COLO829 (cell line): ENCODE results near the gene TAS2R14.

ENCODE experiments used
- DNase-seq: peaks from one replicate; pipeline ENCODE4 v3.0.0; 2012; ENCODE audit warnings: low spot score

Gene TAS2R14, protein sequence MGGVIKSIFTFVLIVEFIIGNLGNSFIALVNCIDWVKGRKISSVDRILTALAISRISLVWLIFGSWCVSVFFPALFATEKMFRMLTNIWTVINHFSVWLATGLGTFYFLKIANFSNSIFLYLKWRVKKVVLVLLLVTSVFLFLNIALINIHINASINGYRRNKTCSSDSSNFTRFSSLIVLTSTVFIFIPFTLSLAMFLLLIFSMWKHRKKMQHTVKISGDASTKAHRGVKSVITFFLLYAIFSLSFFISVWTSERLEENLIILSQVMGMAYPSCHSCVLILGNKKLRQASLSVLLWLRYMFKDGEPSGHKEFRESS

DNA sequence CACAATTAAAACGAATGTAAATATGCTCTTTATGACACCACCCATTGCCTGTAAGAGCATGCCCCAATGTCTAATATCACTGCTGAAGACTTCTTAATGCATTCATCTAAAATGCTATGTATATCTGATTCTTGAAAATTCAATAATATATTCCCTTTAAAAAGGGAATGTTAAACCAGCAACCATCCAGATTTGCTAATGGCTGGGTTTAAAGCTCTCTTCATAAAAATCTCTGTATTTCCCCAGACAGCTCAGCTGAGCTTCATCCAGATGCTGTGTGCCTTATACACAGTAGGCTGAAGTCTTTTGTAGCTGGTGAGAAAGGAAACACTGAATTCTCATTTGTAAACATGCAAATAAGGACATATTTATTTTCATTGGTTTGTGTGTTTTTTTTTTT is at the start of gene TAS2R14:
Gene TAS2R14, minus strand, starts transcription at position 101 of the 400 bp plus-strand sequence. Its CDS starts 56 bp downstream, at position 45.
- DNase-seq, result no peak

- DNase-seq, result no peak
Measured at GRCh38 chr12:10986812-10987211, 47.7 kb upstream of the TAS2R14 start, which contains the start of gene TAS2R50. Gene TAS2R50, minus strand, starts transcription at chr12:10986912. Its CDS starts 52 bp downstream, at chr12:10986860.

- DNase-seq, result no peak
Measured at GRCh38 chr12:10982244-10982643, 43.2 kb upstream of the TAS2R14 start.

DNA sequence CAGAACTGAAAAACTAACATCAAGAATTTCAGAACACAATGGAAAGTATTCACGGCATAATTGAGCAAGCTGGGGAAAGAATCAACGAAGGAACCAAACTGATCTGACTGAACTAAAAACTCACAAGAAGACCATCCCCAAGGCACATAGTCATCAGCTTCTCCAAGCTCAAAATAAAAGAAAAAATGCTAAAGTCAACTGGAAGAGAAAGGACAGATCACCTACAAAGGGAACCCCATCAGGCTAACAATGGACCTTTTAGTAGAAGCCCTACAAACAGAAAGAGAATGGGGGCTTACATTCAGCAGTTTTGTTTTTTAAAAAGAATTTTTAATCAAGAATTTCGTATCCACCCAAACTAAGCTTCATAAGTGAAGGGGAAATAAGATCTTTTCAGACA is 35.9 kb upstream of the TAS2R14 start:
- DNase-seq, result no peak

DNA sequence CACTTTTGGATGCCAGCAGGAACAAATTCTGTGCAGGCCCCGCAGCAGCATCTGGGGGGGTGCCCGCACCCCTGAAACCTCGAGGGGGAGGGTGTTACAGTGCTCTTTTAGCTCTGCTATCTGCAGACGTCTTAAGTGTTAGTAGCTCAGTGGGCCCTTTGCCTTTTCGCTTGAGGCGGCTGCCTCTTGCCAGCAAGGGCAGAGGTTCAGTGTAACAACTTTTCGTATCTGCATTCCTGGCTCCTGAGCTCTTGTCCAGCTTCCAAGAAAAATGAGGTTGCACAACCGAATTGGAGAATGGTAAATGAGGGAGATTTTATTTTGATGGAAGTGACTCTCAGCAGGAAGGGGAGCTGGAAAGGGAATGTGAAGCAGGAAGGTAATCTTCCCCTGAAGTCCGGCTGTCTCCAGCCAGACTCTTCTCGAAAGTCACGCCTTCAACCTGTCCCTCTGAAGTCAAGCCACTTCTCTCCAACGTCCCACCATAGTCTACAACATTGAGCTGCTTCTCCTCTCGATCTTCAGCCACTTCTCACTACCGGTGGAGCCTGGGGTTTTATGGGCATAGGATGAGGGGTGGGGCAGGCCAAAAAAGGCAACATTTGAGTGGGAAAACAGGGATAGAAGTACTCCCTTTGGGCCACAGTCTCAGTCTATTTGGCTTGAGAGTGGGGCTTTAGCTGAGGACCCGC is 29.8 kb upstream of the TAS2R14 start:
- no peak for DNase-seq

- DNase-seq, result peak; percentile 52
Measured at GRCh38 chr12:10967409-10967808, 28.3 kb upstream of the TAS2R14 start.

DNA sequence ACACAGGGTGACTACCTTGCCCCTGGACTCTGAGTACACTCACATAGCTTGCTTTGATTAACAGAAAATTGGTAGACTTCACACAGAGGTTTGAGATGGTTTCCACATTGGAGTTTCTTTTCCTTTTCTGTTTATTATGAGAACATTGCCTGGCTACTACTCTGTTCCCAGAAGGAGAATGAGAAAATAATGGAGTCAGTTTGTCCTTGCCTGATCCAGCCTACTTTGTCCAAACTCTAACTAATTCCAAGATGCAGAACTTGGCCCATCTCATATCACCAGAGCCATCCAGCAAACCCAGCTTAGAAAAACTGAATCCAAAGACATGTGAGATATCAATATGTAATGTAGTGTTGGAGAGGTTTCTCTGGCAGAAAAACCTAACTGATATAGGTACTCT is 27.3 kb upstream of the TAS2R14 start:
- DNase-seq, result no peak

GRCh38 chr12:10965476-10965875 is 26.4 kb upstream of the TAS2R14 start:
- DNase-seq, result no peak

DNA sequence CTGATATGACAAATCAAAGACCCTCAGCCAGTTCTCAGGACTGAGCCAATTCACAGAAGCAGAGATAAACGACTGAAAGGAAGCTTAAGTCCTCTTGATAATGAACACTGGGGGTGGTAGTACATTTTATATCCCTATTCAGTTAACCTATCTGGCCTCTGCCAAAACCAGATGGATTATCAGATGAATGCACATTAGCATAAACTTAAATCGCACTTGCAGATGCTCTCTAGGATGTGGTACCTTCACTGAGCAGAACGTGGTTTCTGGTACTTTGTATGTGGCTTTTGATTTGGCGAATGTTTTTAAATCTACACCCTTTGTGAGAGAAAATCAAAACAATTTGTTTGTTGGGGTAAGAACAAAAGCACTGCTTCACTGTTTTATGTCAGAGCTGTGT is 21.1 kb upstream of the TAS2R14 start:
- DNase-seq, result no peak

- DNase-seq, result no peak
Measured at GRCh38 chr12:10959804-10960203, 20.7 kb upstream of the TAS2R14 start.

DNA sequence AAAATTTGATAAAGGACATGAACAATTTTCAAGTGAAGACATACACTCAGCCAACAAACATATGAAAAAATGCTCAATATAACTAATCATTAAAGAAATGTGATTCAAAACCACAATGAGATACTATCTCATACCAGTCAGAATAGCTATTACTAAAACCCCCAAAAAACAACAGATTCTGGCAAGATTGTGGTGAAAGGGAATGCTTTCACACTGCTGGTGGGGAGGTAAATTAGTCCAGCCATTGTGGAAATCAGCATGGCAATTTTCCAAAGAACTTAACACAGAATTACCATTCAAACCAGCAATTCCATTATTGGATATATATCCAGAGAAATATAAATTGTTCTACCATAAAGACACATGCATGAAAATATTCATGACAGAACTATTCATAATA is 18.7 kb upstream of the TAS2R14 start:
- no peak for DNase-seq

DNA sequence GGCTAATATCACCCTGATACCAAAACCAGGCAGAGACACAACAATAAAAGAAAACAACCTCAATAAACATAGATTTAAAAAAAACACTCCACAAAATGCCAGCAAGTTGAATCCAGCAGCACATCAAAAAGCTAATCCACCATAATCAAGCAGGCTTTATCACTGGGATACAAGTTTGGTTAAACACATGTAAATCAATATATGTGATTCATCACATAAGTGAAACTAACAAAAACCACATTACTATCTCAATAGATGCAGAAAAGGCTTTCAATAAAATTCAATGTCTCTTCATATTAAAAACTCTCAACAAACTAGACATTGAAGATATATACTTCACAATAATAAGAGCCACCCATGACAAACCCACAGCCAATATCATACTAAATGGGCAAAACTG is 17.0 kb upstream of the TAS2R14 start:
- DNase-seq, result no peak

GRCh38 chr12:10952645-10953044 is 13.6 kb upstream of the TAS2R14 start:
- no peak for DNase-seq

DNA sequence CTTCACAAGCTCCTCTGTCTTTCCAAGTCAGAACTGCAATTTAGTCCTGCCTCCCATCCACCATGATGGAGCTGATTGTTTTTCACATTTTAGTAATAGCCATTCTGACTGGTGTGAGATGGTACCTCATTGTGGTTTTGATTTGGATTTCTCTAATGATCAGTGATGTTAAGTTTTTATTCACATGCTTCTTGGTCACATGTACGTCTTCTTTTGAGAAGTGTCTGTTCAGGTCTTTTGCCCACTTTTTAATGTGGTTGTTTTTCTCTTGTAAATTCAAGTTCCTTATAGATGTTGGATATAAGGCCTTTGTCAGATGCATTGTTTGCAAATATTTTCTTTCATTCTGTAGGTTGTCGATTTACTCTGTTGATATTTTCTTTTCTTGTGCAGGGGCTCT is 4.1 kb upstream of the TAS2R14 start:
- no peak for DNase-seq

DNA sequence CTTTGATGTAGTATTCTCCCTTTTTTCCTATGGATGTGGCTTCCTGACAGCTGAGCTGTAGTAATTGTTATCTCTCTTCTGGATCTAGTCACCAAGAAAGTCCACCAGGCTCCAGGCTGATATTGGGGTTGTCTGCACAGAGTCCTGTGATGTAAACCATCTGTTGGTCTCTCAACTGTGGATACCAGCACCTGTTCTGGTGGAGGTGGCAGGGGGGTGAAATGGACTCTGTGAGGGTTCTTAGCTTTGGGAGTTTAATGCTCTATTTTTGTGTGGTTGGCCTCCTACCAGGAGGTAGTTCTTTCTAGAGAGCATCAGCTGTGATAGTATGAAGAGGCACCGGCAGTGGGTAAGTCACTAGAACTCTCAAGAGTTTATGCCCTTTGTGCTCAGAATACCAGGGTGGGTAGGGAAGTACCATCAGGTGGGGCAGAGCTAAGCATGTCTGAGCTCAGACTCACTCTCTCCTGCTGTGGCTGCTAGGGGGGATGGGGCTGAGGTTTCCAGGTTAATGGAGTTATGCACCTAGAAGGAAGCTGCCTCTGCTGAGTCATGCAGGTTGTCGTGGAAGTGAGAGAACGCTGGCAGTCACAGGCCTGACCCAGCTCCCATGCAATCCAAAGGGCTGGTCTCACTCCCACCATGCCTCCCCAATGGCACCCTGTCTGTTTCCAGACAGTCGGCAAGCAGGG is 3.0 kb upstream of the TAS2R14 start:
- no peak for DNase-seq

- DNase-seq, result no peak
Measured at GRCh38 chr12:10941369-10941768, 2.3 kb upstream of the TAS2R14 start.

DNA sequence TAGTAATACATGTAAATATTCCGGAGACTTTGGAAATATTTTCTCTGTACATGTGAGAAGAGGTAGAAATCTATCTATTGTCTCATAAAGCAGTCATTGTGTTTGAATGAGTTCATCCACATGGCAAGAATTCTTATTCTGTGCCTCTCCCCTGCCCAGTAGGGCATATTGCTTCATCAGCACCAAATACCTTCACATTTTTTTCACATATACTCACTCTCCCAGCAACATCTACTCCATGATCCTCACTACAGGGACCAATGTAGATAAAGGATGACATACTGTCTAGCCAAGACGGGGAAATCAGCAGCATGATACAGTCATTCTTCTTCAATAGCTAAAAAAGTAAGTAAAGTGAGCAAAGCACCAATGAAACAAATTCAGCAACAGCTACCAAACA is 1.3 kb upstream of the TAS2R14 start:
- DNase-seq, result no peak

DNA sequence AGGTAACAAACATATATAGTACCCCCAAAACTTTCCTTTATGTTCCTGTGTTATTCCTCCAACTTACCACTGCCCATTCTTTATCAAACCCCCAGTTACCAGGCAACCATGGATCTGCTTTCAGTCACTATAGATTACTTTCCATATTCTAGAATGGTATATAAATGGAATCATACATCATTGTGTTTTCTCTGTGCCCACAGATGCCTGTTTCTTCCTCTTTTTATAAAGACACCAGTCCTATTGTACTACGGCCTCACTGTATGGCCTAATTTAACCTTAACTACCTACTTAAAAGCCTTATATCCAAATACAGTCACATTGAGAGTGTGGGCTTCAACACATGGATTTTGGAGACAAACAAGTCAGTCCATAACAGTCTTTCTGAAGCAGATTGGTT is 2.6 kb downstream of the TAS2R14 start:
- no peak for DNase-seq

DNA sequence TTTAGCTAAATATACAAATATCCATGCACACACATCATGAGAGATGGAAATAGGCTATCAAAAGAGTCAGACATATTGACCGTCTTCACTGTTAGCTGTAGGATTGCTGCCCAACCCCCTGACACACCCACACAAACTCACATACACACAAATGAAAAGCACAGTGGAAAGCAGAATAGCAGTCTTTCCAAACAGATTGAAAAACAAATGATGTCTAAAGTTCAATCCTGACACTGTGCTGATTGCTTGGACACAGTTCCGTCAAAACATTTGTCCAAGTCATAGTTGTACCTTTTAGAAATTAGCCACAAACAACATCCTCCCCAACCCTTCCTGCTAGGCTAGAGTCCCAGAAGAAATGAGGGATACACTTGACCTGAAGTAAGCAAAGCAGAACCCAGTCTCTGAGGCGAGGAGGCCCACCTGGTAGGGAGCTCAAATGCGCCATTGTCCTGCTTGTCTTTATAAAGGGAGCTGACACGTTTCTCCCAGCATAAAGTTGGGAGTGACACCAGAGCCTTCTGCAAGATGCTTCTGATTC is 10.2 kb downstream of the TAS2R14 start, which contains the start of gene PRH2:
Gene PRH2, plus strand, starts transcription at position 491 of the 541 bp plus-strand sequence. Its CDS starts 38 bp downstream, at position 529.
- no peak for DNase-seq

DNA sequence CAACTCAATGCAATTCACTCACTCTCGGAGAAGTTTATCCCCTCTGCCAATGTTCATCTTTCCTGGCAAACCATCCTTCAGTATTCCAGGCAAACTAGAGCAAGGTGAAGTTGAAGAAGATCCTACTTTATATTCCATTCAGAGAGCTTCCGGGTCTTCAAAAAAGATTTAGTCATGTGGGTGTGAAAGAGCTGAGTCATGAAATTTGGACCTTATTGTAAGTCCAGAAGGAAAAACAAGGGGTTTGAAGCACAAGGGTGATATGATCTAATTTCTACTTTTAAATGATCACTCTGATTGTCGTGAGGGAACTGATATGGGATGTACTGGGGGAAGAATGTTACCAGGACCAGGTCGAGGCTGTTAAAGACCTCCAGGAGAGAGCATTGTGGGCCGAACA is 12.8 kb downstream of the TAS2R14 start:
- DNase-seq, result no peak

- DNase-seq, result no peak
Measured at GRCh38 chr12:10919809-10920208, 19.3 kb downstream of the TAS2R14 start.

DNA sequence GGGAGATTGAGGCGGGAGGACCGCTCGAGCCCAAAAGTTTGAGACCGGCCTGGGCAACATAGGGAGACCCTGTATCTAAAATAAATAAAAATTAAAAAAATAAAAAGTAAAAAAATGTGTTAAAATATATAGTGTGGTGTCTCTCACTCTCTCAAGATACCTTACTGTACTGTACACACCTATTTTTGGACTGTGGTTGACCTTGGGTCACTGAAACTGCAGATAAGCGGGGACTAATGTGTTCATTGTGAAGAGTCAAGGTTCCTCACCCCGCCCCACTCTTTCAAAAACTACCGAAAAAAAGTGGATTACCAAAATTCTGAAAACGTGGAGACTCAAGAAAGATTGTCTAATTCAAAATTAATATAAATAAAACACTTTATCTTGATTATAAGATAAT is 28.7 kb downstream of the TAS2R14 start:
- DNase-seq, result no peak

- DNase-seq, result no peak
Measured at GRCh38 chr12:10909462-10909861, 29.6 kb downstream of the TAS2R14 start, which contains the start of gene TAS2R13. Gene TAS2R13, minus strand, starts transcription at chr12:10909562. Its CDS starts 264 bp downstream, at chr12:10909298.
